ENCODE measurements around the gene BACE2. TPM values are rescaled to one million over a fixed set of nuclear protein-coding genes. Genes with fewer than 3 reads are reported as not detected.

Gene BACE2
- total RNA-seq, 1 donor from 2014 or later: 129 TPM

DNA sequence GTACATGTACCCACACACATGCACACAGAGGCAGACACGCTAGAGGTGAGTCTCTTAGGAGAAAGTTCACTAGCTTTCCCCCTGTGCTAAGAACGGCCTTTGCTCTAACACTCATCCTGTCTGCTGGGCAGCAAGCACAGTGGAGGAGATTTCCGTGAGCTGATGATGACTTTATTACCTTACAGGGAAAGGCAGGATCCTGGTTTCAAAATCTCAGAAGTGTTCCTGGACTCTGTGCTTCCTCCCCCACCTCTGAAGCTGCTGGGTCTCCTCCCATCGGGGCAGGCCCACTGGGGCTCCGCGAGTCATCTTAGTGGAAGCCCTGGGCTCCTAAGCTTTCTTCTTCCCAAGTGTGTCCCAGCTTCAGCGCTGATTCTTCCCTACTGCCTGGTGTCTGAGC is 151.3 kb downstream of the BACE2 start:
- DNase-seq (ENCODE audit: low read depth, low spot score): no peak

DNA sequence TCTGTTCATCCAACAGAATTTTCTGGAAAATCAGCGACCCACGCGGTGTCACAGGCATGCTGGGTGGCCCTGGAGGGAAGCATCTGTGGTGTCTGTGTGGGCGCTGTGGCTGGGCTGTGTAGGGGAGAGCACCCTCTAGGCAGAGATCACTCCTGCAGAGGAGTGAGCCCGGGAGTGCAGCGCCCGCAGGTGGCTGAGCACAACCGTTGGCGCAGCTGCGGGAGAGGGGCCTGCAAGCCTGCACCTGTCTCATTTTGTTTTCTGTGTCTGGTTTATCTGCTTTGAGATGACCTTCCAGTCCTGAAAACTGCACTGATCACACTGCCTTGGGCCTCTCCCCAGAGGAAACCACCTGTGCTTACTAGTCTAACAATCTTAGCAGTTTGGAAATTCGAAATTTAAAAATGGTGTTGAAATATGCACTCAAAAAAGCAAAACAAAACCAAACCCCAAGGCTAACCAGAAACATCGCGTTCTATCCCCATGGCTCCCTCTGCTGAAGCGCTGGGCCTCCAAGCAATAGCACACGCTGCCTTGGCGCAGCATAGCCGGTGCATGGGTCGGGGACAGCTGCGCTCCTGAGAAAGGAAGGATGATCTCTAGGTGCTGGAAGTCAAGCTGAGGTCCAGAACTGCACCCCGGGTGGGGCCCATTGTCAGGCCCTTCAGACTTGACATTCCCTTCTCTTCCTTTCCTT is 153.4 kb downstream of the BACE2 start:
- DNase-seq (ENCODE audit: low read depth, low spot score): no peak

DNA sequence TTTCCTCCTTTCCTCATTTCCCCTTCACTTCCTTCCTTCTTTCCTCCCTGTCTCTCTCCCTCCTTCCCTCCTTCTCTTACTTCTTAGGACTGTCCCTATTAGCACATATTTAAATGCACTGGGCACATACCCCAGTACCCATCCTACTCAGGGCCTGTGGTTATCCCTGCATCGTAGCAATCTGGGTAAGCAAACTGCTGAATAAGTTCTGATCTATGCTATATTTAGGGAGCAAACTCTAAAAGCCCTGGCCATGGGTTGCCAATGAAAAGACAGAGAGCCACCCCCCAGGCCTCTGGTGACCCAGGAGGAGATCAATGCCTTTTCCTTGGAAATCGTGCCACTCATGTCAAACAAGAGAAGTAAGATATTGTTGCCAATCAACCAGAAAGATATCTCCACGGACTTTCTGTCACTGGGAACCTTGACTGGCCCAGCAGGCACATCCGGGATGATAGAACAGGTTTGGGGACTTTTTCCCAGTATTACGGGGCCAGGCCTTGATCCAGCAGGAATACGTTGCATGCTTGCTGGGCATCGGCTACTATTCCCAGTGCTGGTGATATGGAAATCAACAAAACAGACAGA is 154.0 kb downstream of the BACE2 start:
- no peak for DNase-seq (ENCODE audit: low read depth, low spot score)

DNA sequence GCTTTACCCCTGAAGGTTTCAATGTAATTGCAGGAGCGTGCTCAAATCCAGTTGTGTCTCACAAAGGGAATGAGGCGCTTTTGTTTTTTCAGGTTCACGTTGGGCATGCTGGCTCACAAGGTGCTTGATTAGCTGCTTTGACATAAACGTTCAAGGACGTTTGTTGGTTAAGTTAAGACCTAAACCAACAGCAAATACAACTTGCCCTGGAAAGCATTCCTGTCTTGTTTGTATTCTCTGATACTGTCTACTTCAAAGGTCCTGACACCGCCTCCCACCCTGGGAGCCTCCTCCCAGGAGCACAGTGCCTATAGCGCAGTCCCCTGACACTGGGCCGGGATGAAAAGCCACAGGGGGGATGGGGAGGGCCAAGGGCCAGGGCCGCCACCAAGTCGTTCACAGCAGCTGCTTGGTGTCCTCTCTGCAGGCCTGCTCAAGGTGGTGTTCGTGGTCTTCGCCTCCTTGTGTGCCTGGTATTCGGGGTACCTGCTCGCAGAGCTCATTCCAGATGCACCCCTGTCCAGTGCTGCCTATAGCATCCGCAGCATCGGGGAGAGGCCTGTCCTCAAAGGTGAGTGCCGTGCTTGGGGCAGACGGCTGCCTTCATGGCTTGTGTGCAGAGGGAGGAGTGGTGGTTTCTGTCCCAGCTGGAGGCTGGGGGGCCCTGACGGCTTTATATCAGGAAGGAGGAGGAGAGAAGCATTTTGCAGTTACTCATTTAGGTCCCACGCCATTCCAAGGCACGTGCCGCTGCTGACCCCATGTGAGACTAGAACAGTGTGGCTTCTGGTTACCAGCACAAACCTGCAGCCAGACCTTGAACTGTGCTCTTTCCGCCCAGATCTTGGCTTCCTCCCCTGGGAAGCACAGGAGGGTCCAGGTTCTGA is 154.8 kb downstream of the BACE2 start:
- no peak for DNase-seq (ENCODE audit: low read depth, low spot score)

DNA sequence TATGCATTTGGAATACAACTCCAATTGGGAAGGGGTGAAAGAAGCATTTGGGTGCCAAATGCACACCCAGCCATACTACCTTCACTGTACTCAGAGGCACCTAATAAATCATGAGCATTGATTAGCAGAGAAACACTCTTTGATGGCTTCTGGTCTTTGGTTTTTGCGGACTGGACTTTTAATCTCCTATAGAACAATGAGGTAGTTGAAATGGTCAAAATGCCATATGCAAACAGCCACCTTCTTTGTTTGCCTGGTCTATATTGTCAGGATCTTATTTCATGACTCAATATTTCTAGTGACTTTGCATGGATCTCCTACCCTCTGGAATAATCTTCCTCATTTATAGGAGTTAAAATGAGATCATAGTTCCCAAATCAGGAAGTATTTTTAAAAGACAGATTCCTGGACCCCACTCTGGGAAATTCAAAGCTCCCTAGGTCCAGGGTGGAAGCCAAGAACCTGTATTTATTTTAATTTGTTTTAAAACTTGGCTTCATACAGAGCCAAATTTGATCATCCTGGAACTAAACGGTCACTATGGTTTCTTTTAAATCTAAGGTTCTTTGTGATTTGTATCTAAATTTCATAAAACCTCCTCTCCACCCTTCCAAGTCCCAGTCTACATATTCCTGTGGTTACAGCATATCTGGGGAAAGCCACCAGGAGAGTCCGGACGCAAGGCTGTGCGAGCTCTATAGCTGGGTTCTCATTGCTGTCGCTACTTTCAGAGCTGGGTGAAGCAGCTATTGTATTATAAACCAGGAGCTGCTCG is 157.4 kb downstream of the BACE2 start:
- no peak for DNase-seq (ENCODE audit: low read depth, low spot score)

DNA sequence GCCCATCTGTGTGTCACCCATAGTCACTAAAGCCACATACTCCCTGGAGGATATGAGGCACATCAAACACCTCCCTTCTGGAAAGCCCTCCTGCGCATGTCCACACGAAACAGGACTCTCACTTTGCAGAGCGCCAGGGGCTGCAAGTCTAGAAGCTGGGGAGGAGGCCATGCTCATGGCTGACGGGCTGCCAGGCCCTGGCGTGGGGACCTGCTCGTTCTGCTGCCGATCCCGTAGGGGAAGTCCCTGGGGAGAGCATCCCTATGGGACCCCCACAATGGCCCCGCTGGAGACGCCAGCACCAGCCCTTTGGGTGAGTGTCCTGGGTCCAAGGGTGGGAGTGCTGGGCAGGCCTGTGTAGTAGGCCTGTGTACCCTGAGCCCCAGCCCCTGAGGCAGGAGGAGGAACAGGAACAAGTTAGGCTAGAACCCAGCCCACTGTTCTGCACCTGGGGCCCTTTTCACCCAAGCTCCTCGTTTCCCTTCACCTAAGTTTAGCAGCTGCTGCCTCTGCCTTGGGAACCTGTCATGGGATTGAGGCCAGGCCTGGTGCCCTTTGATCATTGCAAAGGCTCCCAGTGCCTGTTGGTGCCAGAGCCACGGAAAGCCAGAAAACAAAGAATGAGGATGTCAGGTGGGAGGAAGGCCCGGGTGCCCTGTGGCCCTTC is 158.6 kb downstream of the BACE2 start:
- DNase-seq (ENCODE audit: low read depth, low spot score): no peak

DNA sequence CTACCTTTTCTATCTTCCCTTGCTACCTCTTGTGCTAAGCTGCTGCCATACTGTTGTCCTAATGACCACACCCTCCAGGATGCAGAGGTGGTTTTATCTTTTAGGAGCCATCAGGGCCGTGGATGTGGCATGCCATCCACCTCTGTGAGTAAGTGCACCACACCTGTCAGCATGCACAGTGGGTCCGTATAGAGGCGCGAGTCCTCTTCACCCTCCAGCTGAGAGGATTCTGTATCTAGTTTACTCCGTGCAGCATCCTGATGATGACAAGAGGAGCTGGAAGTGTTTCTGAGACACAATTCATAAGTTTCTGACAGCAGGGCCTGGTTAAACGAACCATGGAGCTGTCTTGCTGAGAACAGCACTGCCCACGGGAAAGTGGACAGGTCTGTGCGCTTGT is 159.8 kb downstream of the BACE2 start:
- DNase-seq (ENCODE audit: low read depth, low spot score): no peak

DNA sequence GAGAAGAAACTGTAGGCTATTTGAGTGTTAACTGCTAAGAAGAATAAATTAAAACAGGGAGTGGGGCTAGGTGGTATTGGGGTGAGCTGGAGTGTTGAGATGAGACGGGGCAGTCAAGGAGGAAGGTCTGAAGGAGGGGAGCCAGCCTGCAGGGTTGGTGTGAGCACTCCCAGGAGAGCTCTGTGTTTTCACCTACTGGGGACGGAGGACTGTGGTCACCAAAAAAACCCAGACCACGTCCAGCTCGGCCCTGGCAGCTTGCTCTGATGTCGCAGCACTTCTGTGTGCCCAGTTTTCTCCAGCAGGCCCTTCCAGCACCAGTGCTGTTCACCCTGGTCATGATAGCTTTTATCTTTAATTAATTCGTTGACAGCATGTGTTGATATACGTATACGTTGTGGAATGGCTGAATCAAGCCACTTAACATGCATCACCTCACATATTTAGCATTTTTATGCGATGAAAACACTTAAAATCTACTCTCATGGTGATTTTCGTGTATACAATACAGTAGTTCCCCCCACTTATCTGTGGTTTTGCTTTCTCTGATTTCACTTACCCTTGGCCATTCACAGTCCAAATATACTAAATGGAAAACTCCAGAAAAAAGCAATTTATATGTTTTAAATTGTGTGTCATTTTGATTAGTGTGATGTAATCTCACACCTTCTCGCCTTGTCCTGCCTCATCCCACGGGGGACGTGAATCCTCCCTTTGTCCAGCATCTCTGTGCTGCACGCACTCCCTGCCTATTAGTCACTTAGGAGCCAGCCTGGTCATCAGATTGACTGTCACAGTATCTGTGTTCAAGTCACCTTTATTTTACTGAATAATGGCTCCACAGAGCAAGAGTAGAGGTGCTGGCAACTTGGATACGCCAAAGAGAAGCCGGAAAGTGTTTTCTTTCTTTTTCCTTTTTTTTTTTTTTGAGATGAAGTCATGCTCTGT is 161.0 kb downstream of the BACE2 start:
- no peak for DNase-seq (ENCODE audit: low read depth, low spot score)

Other genes with a start within 250 kb of the BACE2 start
- gene FAM3B, start 148.6 kb downstream of the BACE2 start, total RNA-seq: not detected in 2 replicates
- 0.35 and 0.59 TPM in 2 replicates for gene MX2, start 193.9 kb downstream of the BACE2 start, total RNA-seq